Fibroblast of the aortic adventitia (primary cell): ENCODE measurements around the gene EDAR. TPM values are rescaled to one million over a fixed set of nuclear protein-coding genes. Genes with fewer than 3 reads are reported as not detected.
A peak's percentile ranks its signal among the peaks of the same experiment; 100 is the strongest.

Experiments
- DNase-seq: peaks from one replicate; pipeline ENCODE4 v3.0.0-alpha.2; 2010; ENCODE audit warnings: low read depth
- H3K4me3 ChIP-seq: 2 replicates; pipeline ENCODE4 v1.5.1; 2011; ENCODE audit warnings: low read depth, mild to moderate bottlenecking, control low read depth, low read length, moderate library complexity
- CTCF ChIP-seq: IDR thresholded peaks from 2 replicates; pipeline ENCODE4 v1.5.1; 2011; ENCODE audit warnings: mild to moderate bottlenecking, low read length, control low read depth, inconsistent platforms; ENCODE audit not compliant: insufficient read depth
- total RNA-seq: library from RNA; depleted of rRNA; stranded (reverse); fragments of >200 nt; gene quantifications from 2 replicates; pipeline ENCODE4 v1.2.3, GENCODE V29; 2012; ENCODE audit warnings: low replicate concordance

The EDAR gene
- total RNA-seq, 1 donor, result not detected

- peak; percentile 56 for DNase-seq
- H3K4me3 ChIP-seq, result no peak overlapping the region
- no peak for TF ChIP-seq CTCF
Measured at GRCh38 chr2:108916796-108917421, 72.1 kb downstream of the EDAR start.

- no peak for DNase-seq
Measured at GRCh38 chr2:108916122-108916795, 72.8 kb downstream of the EDAR start.

GRCh38 chr2:108912629-108912902 is 76.5 kb downstream of the EDAR start:
- H3K4me3 ChIP-seq, result no peak overlapping the region
- DNase-seq, result no peak
- TF ChIP-seq CTCF, result no peak

More at GRCh38 chr2:108916122-108916795, 72.8 kb downstream of the EDAR start:
- no peak overlapping the region for H3K4me3 ChIP-seq
- no peak for TF ChIP-seq CTCF

- no peak for TF ChIP-seq CTCF
Measured at GRCh38 chr2:108911807-108912628, 77.0 kb downstream of the EDAR start.

GRCh38 chr2:108911401-108911800 is 77.6 kb downstream of the EDAR start:
- no peak for TF ChIP-seq CTCF
- no peak for DNase-seq
- no peak overlapping the region for H3K4me3 ChIP-seq

More at GRCh38 chr2:108911807-108912628, 77.0 kb downstream of the EDAR start:
- H3K4me3 ChIP-seq, result no peak overlapping the region
- no peak for DNase-seq

GRCh38 chr2:108910541-108911396 is 78.3 kb downstream of the EDAR start:
- no peak for TF ChIP-seq CTCF
- no peak for DNase-seq
- H3K4me3 ChIP-seq, result no peak overlapping the region
